ENCODE data around the gene VAV2.

DNA sequence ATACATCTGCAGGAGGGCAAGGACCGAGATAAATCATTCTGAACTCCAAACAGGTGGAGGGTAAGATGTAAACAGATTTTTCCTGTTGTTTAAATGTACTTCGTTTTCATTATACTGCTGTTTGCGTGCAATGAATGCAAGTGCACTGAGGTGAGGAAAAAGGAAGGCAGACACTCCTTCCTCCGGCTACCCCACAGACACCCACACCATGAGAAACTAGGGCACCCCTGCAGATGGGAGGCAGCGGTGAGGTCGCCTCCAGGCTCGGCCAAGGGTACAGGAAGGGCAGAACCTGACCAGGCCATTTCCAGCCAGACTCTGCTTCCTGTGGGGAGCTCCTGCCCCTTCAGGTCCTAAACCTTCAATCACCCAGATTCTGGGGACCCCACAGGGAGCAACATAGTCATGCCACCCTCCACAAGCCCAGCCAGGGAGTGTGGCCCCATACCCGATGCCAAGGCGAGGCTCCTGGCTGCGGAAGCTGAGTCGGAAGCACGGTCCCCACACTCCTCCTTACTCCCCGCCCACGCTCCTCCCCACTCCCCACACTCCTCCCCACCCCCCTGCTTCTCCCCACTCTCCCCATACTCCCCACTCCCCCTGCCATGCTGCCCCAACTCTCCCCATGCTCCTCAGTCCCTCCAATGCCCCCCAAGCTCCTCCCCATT, 37.1 kb downstream of the VAV2 start:
- TF ChIP-seq CTCF (conservative IDR thresholded peaks at IDR 0.05; ENCODE audit: low read depth, low read length) (no peak), EZH2 (IDR thresholded peaks at IDR 0.05; ENCODE audit: low read length, unreplicated experiment) (no peak), EZH2phosphoT487 (IDR thresholded peaks at IDR 0.05; ENCODE audit: borderline replicate concordance, low read length) (no peak)
